HAP-1 (cell line): Measurements from ENCODE around the gene PALD1.
"Not testable (repeated sequence)": the region's sequence is repeated elsewhere in the genome, so short reads cannot be mapped to it uniquely, and the experiment has no call there.

ENCODE experiments used
- DNase-seq, 2 experiments: peaks; one replicate each; pipeline ENCODE4 v3.0.0-alpha.2; 2016 to 2020; ENCODE audit warnings: low spot score in 2 of 2
- H3K27me3 ChIP-seq: fragments of 250-450 bp; sonication (Bioruptor Pico); 2 replicates; pipeline ENCODE4 v1.5.1; 2020; ENCODE audit warnings: low read depth, mild to moderate bottlenecking, moderate library complexity
- H3K36me3 ChIP-seq: fragments of 250-450 bp; sonication (Bioruptor Pico); replicated peaks from 2 replicates; pipeline ENCODE4 v1.5.1; 2020; ENCODE audit warnings: mild to moderate bottlenecking
- H3K4me1 ChIP-seq: fragments of 250-450 bp; sonication (Bioruptor Pico); 2 replicates; pipeline ENCODE4 v1.5.1; 2020; ENCODE audit warnings: mild to moderate bottlenecking
- H3K4me3 ChIP-seq: fragments of 250-450 bp; sonication (Bioruptor Pico); 2 replicates; pipeline ENCODE4 v1.5.1; 2020; ENCODE audit warnings: mild to moderate bottlenecking, moderate library complexity
- H3K9me3 ChIP-seq: fragments of 250-450 bp; sonication (Bioruptor Pico); 2 replicates; pipeline ENCODE4 v1.5.1; 2020; ENCODE audit warnings: mild to moderate bottlenecking, moderate library complexity
- in situ Hi-C: fragments of 300-500 bp; cut with MboI; formaldehyde crosslinking; loops from 3 replicates; pipeline ENCODE4 v1.14.3; 2020; ENCODE audit warnings: low sequenced_read_pairs, inconsistent platforms, mixed read lengths

Gene PALD1

DNA sequence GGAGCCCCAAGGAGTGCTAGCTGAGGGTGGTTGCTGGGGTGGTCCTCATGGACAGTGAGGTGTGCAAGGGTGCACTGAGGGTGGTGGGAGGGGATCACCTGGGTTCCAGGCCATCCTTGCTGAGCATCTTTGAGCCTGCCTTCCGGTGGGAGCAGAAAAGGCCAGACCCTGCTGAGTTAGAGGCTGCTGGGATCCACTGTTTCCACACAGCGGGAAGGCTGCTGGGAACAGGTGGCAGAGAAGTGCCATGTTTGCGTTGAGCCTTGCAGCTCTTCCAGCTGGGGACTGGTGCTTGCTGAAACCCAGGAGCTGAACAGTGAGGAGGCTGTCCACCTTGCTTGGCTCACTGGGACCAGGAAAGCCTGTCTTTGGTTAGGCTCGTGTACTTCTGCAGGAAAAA lies 89.0 kb downstream of the PALD1 start:
- Histone ChIP-seq H3K4me1 (no peaks in the 10 kb centered on the region), H3K27me3 (no peaks in the 10 kb centered on the region), H3K4me3 (no peak overlapping the region), H3K9me3 (no peaks in the 10 kb centered on the region), H3K36me3 (no peaks in the 10 kb centered on the region)
- in situ Hi-C loops = no loop called here
- no peak for DNase-seq

DNA sequence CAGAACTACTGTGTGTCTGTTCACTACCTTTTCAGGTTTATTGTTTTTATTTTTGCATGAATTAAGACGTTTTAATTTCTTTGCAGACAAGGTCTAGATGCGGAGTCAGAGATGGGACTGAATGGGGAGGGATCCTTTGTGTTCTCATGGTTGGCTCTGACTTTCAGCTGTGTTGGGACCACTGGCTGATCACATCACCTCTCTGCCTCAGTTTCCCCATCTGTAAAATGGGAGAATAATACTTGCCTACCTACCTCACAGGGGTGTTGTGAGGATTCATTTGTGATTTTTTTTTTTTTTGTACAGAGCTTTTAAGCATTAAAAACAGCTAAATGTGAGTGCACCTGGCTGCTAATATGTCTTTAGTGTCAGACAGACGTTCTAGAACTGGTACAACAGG lies 89.5 kb downstream of the PALD1 start:
- DNase-seq = no peak
- no peak overlapping the region for H3K4me3 ChIP-seq
- in situ Hi-C loops = no loop called here
- no peaks in the 10 kb centered on the region for H3K27me3 ChIP-seq
- H3K9me3 ChIP-seq = no peaks in the 10 kb centered on the region
- no peaks in the 10 kb centered on the region for H3K4me1 ChIP-seq
- no peaks in the 10 kb centered on the region for H3K36me3 ChIP-seq

- H3K9me3 ChIP-seq = no peaks in the 10 kb centered on the region
- H3K36me3 ChIP-seq = no peaks in the 10 kb centered on the region
- no peaks in the 10 kb centered on the region for H3K27me3 ChIP-seq
- no peaks in the 10 kb centered on the region for H3K4me1 ChIP-seq
- in situ Hi-C loops = no loop called here
- H3K4me3 ChIP-seq = no peak overlapping the region
- DNase-seq = no peak
These were observed 90.4 kb downstream of the PALD1 start for GRCh38 chr10:70568781-70569495.

GRCh38 chr10:70571236-70571635 lies 92.7 kb downstream of the PALD1 start:
- Histone ChIP-seq H3K4me1 (no peaks in the 10 kb centered on the region), H3K36me3 (no peaks in the 10 kb centered on the region), H3K4me3 (no peak overlapping the region), H3K9me3 (no peaks in the 10 kb centered on the region), H3K27me3 (no peaks in the 10 kb centered on the region)
- no peak for DNase-seq
- in situ Hi-C loops = no loop called here

- Histone ChIP-seq H3K4me1 (no peaks in the 10 kb centered on the region), H3K9me3 (no peaks in the 10 kb centered on the region), H3K27me3 (no peaks in the 10 kb centered on the region), H3K4me3 (no peak overlapping the region), H3K36me3 (no peaks in the 10 kb centered on the region)
- in situ Hi-C loops = no loop called here
- DNase-seq = no peak
These were observed 93.3 kb downstream of the PALD1 start for GRCh38 chr10:70571636-70572439.

DNA sequence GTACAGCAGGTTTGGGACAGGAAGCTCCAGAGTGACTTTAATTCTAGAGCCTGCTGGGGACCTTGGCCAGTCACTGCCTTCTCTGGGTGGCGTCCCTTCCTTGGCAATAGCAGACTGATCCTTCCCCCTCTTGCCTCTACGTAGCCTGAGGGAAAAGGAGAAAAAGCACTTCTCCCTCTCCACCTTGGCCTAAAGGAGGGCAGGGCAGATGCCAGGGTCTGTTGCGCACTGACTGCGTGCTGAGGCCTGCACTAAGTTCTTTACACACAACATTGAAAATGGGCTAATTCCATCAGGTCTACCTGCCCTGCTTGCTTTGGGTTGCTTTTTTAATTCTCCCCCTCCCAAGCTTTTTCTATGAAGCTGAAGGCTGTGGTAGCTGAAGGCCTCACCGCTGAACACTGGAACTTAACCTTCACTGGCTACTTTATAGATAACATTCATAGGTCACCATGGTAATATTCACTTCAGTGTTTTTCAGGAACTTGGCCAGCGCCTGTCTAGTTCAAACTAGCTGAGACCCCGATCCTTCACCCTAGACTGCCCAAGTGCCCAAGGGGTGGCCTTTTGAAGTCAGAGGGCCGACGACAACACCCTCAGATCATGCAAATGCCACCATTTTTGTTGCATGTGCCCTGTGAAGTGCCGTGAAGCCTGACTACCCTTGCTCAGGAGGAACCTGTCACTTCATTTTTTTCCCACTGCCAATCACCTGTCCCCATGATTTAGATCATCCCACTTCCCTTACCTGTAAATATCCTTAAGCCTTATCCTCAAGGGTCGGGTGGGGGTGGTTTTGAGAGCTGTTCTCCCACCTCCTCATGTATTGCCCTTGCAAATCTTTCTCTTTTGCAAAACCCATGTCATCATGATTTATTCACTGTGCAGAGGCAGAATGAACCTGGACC lies 95.3 kb downstream of the PALD1 start:
- Histone ChIP-seq H3K9me3 (no peaks in the 10 kb centered on the region), H3K4me1 (no peaks in the 10 kb centered on the region), H3K36me3 (no peaks in the 10 kb centered on the region), H3K27me3 (no peaks in the 10 kb centered on the region), H3K4me3 (no peak overlapping the region)
- in situ Hi-C loops = no loop called here
- DNase-seq = no peak

DNA sequence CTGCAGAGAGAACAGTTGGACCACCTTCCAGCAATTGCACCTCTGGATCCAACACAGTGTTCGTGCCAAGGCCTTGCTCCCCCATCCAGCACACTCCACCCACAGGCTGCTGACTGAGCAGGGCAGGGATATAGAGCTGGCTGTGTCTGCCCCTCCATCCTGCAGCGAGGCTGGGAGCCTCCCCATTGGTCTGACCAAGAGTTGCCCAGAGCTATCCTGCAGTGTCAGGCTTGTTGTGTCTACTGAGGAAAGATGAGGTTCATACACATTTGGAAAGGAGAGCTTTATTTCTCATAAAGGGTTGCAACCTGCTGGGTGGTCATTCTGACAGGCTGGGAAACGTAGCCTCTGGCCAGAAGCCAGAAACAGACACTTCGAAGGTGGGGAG lies 96.9 kb downstream of the PALD1 start:
- no peaks in the 10 kb centered on the region for H3K4me1 ChIP-seq
- in situ Hi-C loops = no loop called here

DNA sequence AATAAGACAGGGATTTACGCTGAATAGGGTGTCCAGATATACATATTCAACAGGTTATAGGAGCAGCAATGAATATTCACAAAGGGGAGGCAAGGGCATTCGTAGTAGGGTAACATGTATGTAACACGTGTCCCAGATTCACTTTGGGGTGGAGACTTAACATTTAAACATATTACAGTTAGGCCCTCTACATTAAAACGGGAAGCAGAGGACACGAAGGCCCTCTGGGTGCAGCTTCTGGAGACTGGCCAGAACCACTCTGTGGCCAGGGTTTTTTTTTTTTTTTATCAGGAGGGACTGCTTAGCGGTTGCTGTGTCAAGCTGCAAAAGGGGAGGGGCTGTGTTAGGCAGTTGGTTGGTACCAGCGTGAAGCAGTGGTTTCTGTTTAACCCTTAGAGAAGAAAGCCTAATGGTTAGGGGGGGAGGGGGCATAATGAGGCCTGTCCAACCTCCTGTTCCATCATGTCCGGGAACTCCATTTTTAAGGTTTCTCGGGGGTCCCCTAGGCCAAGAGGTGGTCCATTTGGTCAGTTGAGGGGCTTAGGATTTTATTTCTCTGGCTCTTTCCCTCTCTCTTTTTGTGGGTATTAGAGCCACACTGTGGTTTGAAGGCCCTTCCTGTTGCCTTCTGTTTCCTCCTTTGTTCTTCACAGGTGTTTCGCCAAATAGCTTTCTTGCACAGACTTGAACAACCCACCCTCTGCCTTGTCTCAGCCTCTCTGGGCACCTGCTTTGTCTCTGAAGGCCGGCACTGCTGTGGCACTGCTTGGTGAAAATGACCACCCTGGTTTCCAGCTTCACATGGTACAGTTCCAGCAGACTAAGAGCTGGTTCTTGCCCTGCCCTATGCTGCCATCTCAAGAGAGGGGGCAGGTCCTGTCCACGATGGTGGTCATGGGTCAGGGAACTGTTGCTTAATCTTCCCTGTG lies 97.6 kb downstream of the PALD1 start:
- Histone ChIP-seq H3K4me3 (no peak overlapping the region), H3K4me1 (no peaks in the 10 kb centered on the region), H3K9me3 (no peaks in the 10 kb centered on the region), H3K36me3 (no peaks in the 10 kb centered on the region), H3K27me3 (no peaks in the 10 kb centered on the region)
- no peak for DNase-seq
- in situ Hi-C loops = no loop called here

More for the DNA sequence above, 96.9 kb downstream of the PALD1 start:
- no peak for DNase-seq
- H3K36me3 ChIP-seq = no peaks in the 10 kb centered on the region
- no peaks in the 10 kb centered on the region for H3K27me3 ChIP-seq
- H3K4me3 ChIP-seq = no peak overlapping the region
- H3K9me3 ChIP-seq = no peaks in the 10 kb centered on the region

- Histone ChIP-seq H3K9me3 (no peaks in the 10 kb centered on the region), H3K27me3 (no peaks in the 10 kb centered on the region), H3K4me1 (no peaks in the 10 kb centered on the region), H3K4me3 (no peak overlapping the region), H3K36me3 (no peaks in the 10 kb centered on the region)
- no peak for DNase-seq
- in situ Hi-C loops = no loop called here
These were observed 98.4 kb downstream of the PALD1 start for GRCh38 chr10:70576803-70577517.

DNA sequence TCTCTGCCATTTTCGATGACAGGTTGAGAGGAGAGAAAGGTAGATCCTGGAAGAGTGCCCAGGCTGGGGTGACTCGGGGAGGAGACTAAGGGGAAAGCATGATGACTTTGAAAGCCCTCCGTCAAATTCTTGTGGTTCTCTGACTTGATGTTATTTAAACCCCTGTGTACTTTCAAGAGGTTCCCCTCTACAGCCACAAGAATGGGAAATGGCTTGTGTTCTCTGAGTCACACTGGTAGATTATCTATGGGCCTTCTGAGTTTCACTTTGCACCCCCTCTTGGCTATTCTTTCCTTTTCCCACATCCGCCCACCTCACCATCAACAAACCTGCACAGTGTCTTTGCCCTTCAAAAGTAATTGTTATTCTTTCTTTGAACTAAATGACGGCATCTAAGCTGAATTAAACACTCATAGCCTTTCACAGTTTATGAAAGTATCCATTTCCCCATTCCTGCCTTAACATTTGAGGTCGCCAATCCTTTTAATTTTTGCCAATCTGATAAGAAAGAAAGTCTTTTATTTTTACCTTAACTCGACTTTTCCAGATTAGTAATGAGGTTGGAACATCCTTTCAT lies 99.9 kb downstream of the PALD1 start:
- no peak for DNase-seq
- no peaks in the 10 kb centered on the region for H3K9me3 ChIP-seq
- in situ Hi-C loops = no loop called here
- no peak overlapping the region for H3K4me3 ChIP-seq
- H3K36me3 ChIP-seq = no peaks in the 10 kb centered on the region
- H3K4me1 ChIP-seq = no peaks in the 10 kb centered on the region
- H3K27me3 ChIP-seq = no peaks in the 10 kb centered on the region

DNA sequence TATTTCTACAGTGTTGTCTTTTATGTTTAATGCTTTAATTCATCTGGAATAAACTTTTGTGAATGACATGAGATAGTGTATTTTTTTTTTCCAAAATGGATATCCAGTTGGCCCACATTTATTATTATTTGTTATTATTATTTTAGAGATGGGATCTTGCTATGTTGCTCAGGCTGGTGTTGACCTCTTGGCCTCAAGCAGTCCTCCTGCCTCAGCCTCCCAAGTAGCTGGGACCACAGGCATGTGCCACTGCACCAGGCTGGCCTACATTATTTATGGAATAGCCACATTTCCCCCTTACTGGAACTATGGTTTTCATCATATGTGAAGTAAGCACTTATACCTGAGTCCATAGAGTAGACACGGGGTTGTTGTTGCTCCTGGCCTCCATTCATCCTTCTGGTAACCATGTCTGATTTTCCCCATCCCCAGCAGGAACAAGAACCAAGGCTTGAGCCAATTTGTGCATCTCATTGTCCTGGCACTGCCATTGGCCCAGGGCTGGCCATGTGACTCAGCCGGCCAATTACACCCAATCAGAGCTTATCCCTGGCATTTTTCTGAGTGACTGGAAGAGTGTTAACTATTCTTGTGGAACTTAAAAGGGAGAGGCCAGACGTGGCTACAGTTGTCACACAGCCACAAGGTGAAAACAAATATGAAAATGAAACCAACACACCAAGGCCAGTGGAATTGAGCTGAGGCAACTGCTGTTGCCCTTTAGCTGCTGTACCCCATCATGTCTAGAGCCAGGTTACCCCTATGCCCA lies 100.9 kb downstream of the PALD1 start:
- Histone ChIP-seq H3K36me3 (no peaks in the 10 kb centered on the region), H3K27me3 (no peaks in the 10 kb centered on the region), H3K4me1 (no peaks in the 10 kb centered on the region), H3K9me3 (no peaks in the 10 kb centered on the region), H3K4me3 (no peak overlapping the region)
- in situ Hi-C loops = no loop called here
- no peak for DNase-seq

- DNase-seq, in situ Hi-C loops, H3K9me3 ChIP-seq, H3K4me3 ChIP-seq, H3K4me1 ChIP-seq, H3K27me3 ChIP-seq, H3K36me3 ChIP-seq: not testable (repeated sequence)
These were observed 102.6 kb downstream of the PALD1 start for GRCh38 chr10:70581176-70581575.
